IMR-90 (cell line): ENCODE data around the gene SPOCK3. TPM values are rescaled to one million over a fixed set of nuclear protein-coding genes. Genes with fewer than 3 reads are reported as not detected.

Experiments
- ATAC-seq: fragments of 200-7000 bp; cut with Tn5 transposase; 2 replicates; pipeline ENCODE4 v1.9.1; 2020; ENCODE audit warnings: low read depth, mild to moderate bottlenecking, moderate library complexity
- BruUV-seq: library from RNA; stranded (reverse); fragments of 400-500 nt; replicated peaks from 2 replicates; lab custom pipeline; 2021; lab: Mats Ljungman, UMichigan
- CTCF ChIA-PET: fragments of 300-600 bp; formaldehyde crosslinking; extraction: SDS; loops from one replicate; lab custom pipeline; 2021; ENCODE audit warnings: antibody characterized with exemption; lab: Yijun Ruan, JAX
- POLR2A ChIA-PET: fragments of 300-600 bp; sonication (Branson Sonifier 250); formaldehyde crosslinking; loops from one replicate; lab custom pipeline; 2022; ENCODE audit warnings: antibody characterized with exemption; ENCODE audit not compliant: unreplicated experiment; lab: Charles Lee
- DNase-seq: peaks from one replicate; pipeline ENCODE4 v3.0.0; 2013
- H2AFZ ChIP-seq: replicated peaks from 2 replicates; pipeline ENCODE3; 2013; ENCODE audit warnings: low read length, mild to moderate bottlenecking; ENCODE audit not compliant: poor library complexity
- H2AK5ac ChIP-seq: 2 replicates; pipeline ENCODE4 v1.6.1; 2013; ENCODE audit warnings: low read depth, low read length, inconsistent platforms
- H2AK9ac ChIP-seq: replicated peaks from 2 replicates; pipeline ENCODE3; 2013; ENCODE audit warnings: mild to moderate bottlenecking, low read depth, low read length, moderate library complexity; ENCODE audit not compliant: poor library complexity
- H2BK120ac ChIP-seq: 2 replicates; pipeline ENCODE4 v1.6.1; 2013; ENCODE audit warnings: low read depth, low read length, inconsistent platforms
- H2BK15ac ChIP-seq: 3 replicates; pipeline ENCODE4 v1.6.1; 2013; ENCODE audit warnings: low read depth, low read length, inconsistent platforms
- H2BK20ac ChIP-seq: 2 replicates; pipeline ENCODE4 v1.6.1; 2013; ENCODE audit warnings: low read depth, mild to moderate bottlenecking, inconsistent platforms, low read length, moderate library complexity
- H2BK5ac ChIP-seq: 2 replicates; pipeline ENCODE4 v1.6.1; 2013; ENCODE audit warnings: mild to moderate bottlenecking, low read depth, low read length, inconsistent platforms; ENCODE audit not compliant: poor library complexity, severe bottlenecking
- H3K14ac ChIP-seq: replicated peaks from 2 replicates; pipeline ENCODE4 v1.6.1; 2013; ENCODE audit warnings: low read depth, low read length, inconsistent platforms
- H3K18ac ChIP-seq: 2 replicates; pipeline ENCODE4 v1.6.1; 2013; ENCODE audit warnings: low read depth, low read length, control low read depth
- H3K23ac ChIP-seq: 2 replicates; pipeline ENCODE4 v1.6.1; 2013; ENCODE audit warnings: low read depth, low read length, inconsistent platforms
- H3K27ac ChIP-seq: 2 replicates; pipeline ENCODE4 v1.5.1; 2013; ENCODE audit warnings: mild to moderate bottlenecking, control low read depth, low read length; ENCODE audit not compliant: insufficient read depth
- H3K27me3 ChIP-seq: 2 replicates; pipeline ENCODE4 v1.6.1; 2013; ENCODE audit warnings: low read length; ENCODE audit not compliant: control insufficient read depth, insufficient read depth
- H3K36me3 ChIP-seq: 2 replicates; pipeline ENCODE4 v1.6.1; 2013; ENCODE audit warnings: low read length, mixed read lengths; ENCODE audit not compliant: control insufficient read depth, insufficient read depth
- H3K4ac ChIP-seq: 2 replicates; pipeline ENCODE4 v1.6.1; 2013; ENCODE audit warnings: low read depth, low read length, inconsistent platforms
- H3K4me1 ChIP-seq: 2 replicates; pipeline ENCODE4 v1.6.1; 2013; ENCODE audit warnings: low read length, mixed read lengths; ENCODE audit not compliant: control insufficient read depth, insufficient read depth
- H3K4me2 ChIP-seq: 2 replicates; pipeline ENCODE4 v1.6.1; 2013; ENCODE audit warnings: low read depth, mild to moderate bottlenecking, control low read depth, low read length, moderate library complexity
- H3K4me3 ChIP-seq: 2 replicates; pipeline ENCODE4 v1.5.1; 2013; ENCODE audit warnings: low read depth, mild to moderate bottlenecking, control low read depth, low read length, moderate library complexity; ENCODE audit not compliant: insufficient read depth
- H3K56ac ChIP-seq: 2 replicates; pipeline ENCODE4 v1.6.1; 2013; ENCODE audit warnings: low read length, inconsistent platforms; ENCODE audit not compliant: insufficient read depth; ENCODE audit errors: extremely low read depth
- H3K79me1 ChIP-seq, 2 experiments: 2 replicates each; pipeline ENCODE4 v1.6.1; 2013; ENCODE audit warnings: low read length in 2 of 2, inconsistent platforms in 1 of 2, low read depth in 1 of 2
- H3K9ac ChIP-seq: 2 replicates; pipeline ENCODE4 v1.6.1; 2013; ENCODE audit warnings: low read depth, low read length, control low read depth
- H3K9me1 ChIP-seq: 2 replicates; pipeline ENCODE4 v1.6.1; 2013; ENCODE audit warnings: low read length, inconsistent platforms; ENCODE audit not compliant: insufficient read depth
- H3K9me3 ChIP-seq: 2 replicates; pipeline ENCODE4 v1.6.1; 2013; ENCODE audit warnings: low read length; ENCODE audit not compliant: control insufficient read depth, insufficient read depth
- H4K20me1 ChIP-seq: 2 replicates; pipeline ENCODE4 v1.6.1; 2013; ENCODE audit warnings: low read length, inconsistent platforms; ENCODE audit not compliant: insufficient read depth
- H4K5ac ChIP-seq: 2 replicates; pipeline ENCODE4 v1.6.1; 2013; ENCODE audit warnings: mild to moderate bottlenecking, low read depth, low read length, control low read depth
- H4K8ac ChIP-seq, 2 experiments: 2 replicates each; pipeline ENCODE4 v1.6.1; 2013; ENCODE audit warnings: low read depth in 2 of 2, low read length in 2 of 2, control low read depth in 1 of 2, inconsistent platforms in 1 of 2
- H4K91ac ChIP-seq: 2 replicates; pipeline ENCODE4 v1.6.1; 2013; ENCODE audit warnings: low read depth, low read length, inconsistent platforms; ENCODE audit not compliant: insufficient read depth
- CEBPB ChIP-seq: IDR thresholded peaks from 2 replicates; pipeline ENCODE4 v1.6.1; 2012; ENCODE audit warnings: low read depth, low read length, improper control_type of control experiment
- MXI1 ChIP-seq: IDR thresholded peaks from 2 replicates; pipeline ENCODE4 v1.6.1; 2012; ENCODE audit warnings: low read depth, mild to moderate bottlenecking, low read length, moderate library complexity, borderline replicate concordance
- RFX5 ChIP-seq: IDR thresholded peaks from 2 replicates; pipeline ENCODE4 v1.8.0; 2012; ENCODE audit warnings: low read depth, mild to moderate bottlenecking, low read length, moderate library complexity
- SMC3 ChIP-seq: fragments of 150-350 bp; IDR thresholded peaks from 2 replicates; pipeline ENCODE4 v1.6.1; 2016; ENCODE audit warnings: low read depth, mild to moderate bottlenecking, antibody characterized with exemption, low read length, moderate library complexity
- WGBS, 2 experiments: methylation state at CpG; one replicate each; pipeline versions ENCODE4 v1.1.5 to v1.1.7; 2013; ENCODE audit warnings: missing lambda C conversion rate in 2 of 2; ENCODE audit not compliant: insufficient read length in 1 of 2; ENCODE audit errors: extremely low coverage in 2 of 2; 5-methylcytosine and 5-hydroxymethylcytosine counted together
- dilution Hi-C: fragments of 300-500 bp; cut with HindIII; formaldehyde crosslinking; loops from one replicate; pipeline ENCODE4 v1.14.3; 2018; ENCODE audit warnings: low sequenced_read_pairs; ENCODE audit not compliant: unreplicated experiment
- in situ Hi-C: fragments of 300-500 bp; cut with MboI; formaldehyde crosslinking; loops from 3 replicates; pipeline ENCODE4 v1.14.3; 2019; ENCODE audit warnings: low sequenced_read_pairs, inconsistent platforms, mixed read lengths
- intact Hi-C: fragments of 100-400 bp; cut with micrococcal nuclease; formaldehyde crosslinking; loops from 2 replicates; pipeline ENCODE4 v1.10.0; 2022
- polyA plus RNA-seq, 3 experiments: library from polyadenylated mRNA; depleted of rRNA; stranded (reverse); fragments of >200 nt; gene quantifications; 2 replicates each; pipeline ENCODE4 v1.2.3, GENCODE V29; 2012; ENCODE audit warnings: low replicate concordance in 1 of 3
- total RNA-seq: library from RNA; depleted of rRNA; stranded (reverse); fragments of >200 nt; gene quantifications from 2 replicates; pipeline ENCODE4 v1.2.3, GENCODE V29; 2012

Gene SPOCK3
- total and polyA plus RNA-seq, 2 of the 4 experiments (the other 2 are of a cell fraction): not detected

- in situ Hi-C loops: no loop called here
- intact Hi-C loops: no loop called here
- no CpG with 5 or more reads among the region's 4 CpGs for WGBS, 2 experiments
- H3K23ac ChIP-seq: no peak overlapping the region
- H3K4ac ChIP-seq: no peak overlapping the region
- no peak for ATAC-seq
- H3K56ac ChIP-seq: no peak overlapping the region
- no peaks in the 10 kb centered on the region for H3K4me1 ChIP-seq
- no peak overlapping the region for H3K4me2 ChIP-seq
- no peaks in the 10 kb centered on the region for H4K20me1 ChIP-seq
- no peak overlapping the region for H4K5ac ChIP-seq
- no peak overlapping the region for H3K18ac ChIP-seq
- dilution Hi-C loops: no loop called here
- ChIA-PET POLR2A (no interaction called here), CTCF (no interaction called here)
- H2BK5ac ChIP-seq: no peak overlapping the region
- no peak overlapping the region for H4K91ac ChIP-seq
- H3K27me3 ChIP-seq: no peaks in the 10 kb centered on the region
- no peak overlapping the region for H3K9ac ChIP-seq
- H4K8ac ChIP-seq: no peak overlapping the region
- H3K9me3 ChIP-seq: peaks cover 2% of the 10 kb centered on the region; the same call in 1 of the 2 replicates
- no TSS peak for BruUV-seq
- no peak for DNase-seq
- no peaks in the 10 kb centered on the region for H3K36me3 ChIP-seq
- no peak overlapping the region for H3K4me3 ChIP-seq
- H3K27ac ChIP-seq: no peak overlapping the region
- H3K14ac ChIP-seq: no peak overlapping the region
- H2BK120ac ChIP-seq: no peak overlapping the region
- no peak overlapping the region for H2AK5ac ChIP-seq
- no peak overlapping the region for H2AK9ac ChIP-seq
- TF ChIP-seq SMC3: no peak
- peak; percentile 75 for TF ChIP-seq CEBPB
- TF ChIP-seq MXI1: no peak
- no peak for TF ChIP-seq RFX5
- H2AFZ ChIP-seq: no peak overlapping the region
- no peaks in the 10 kb centered on the region for H3K79me1 ChIP-seq
- no peaks in the 10 kb centered on the region for H3K9me1 ChIP-seq
- no peak overlapping the region for H2BK20ac ChIP-seq
- no peak overlapping the region for H2BK15ac ChIP-seq
Observed at GRCh38 chr4:166913926-166914325, 320.4 kb downstream of the SPOCK3 start.
